ENCODE data around the gene TM4SF18. TPM values are rescaled to one million over a fixed set of nuclear protein-coding genes. Genes with fewer than 3 reads are reported as not detected.

Gene TM4SF18
- total RNA-seq, 1 experiment from 2014 or later = 9.8 TPM

- Histone ChIP-seq H3K14ac (ENCODE audit: insufficient read depth, low read length) (no peak overlapping the region), H2BK12ac (ENCODE audit: insufficient read length, low read depth, low read length) (no peak overlapping the region), H4K8ac (replicated peaks; ENCODE audit: insufficient read length, low read depth, low read length) (no peak overlapping the region), H4K5ac (ENCODE audit: insufficient read length, low read depth, low read length) (no peak overlapping the region), H3T11ph (ENCODE audit: low read length) (no peak overlapping the region), H3K56ac (ENCODE audit: insufficient read length, low read depth, low read length) (no peak overlapping the region), H3K4me1 (ENCODE audit: insufficient read depth, low read length) (no peaks in the 10 kb centered on the region), H4K20me1 (ENCODE audit: control insufficient read depth, insufficient read depth, insufficient read length) (no peaks in the 10 kb centered on the region), H3K27ac (ENCODE audit: insufficient read length, low read depth, low read length) (no peak overlapping the region), H3K79me2 (ENCODE audit: insufficient read depth, low read length) (no peaks in the 10 kb centered on the region), H4K91ac (ENCODE audit: insufficient read length, low read depth, low read length) (no peak overlapping the region), H2BK15ac (ENCODE audit: low read depth, low read length) (no peak overlapping the region), H2BK120ac (ENCODE audit: low read depth, low read length, poor library complexity, severe bottlenecking) (no peak overlapping the region), H3K23ac (ENCODE audit: insufficient read length, low read depth, low read length) (no peak overlapping the region), H3K79me1 (ENCODE audit: insufficient read depth, low read depth, low read length, poor library complexity, severe bottlenecking) (no peaks in the 10 kb centered on the region), H2AK5ac (ENCODE audit: insufficient read length, low read length) (no peak overlapping the region), H3K18ac (ENCODE audit: insufficient read length, low read depth, low read length) (no peak overlapping the region), H3K4me2 (ENCODE audit: insufficient read depth, insufficient read length, low read length) (no peak overlapping the region), H2BK20ac (ENCODE audit: low read depth, low read length, poor library complexity, severe bottlenecking) (no peak overlapping the region), H3K9me3 (ENCODE audit: control insufficient read depth, low read depth, low read length) (no peaks in the 10 kb centered on the region), H3K27me3 (ENCODE audit: insufficient read depth, low read length) (no peaks in the 10 kb centered on the region), H3K23me2 (ENCODE audit: insufficient read length, low read depth, low read length, poor library complexity, severe bottlenecking) (no peaks in the 10 kb centered on the region), H3K4ac (ENCODE audit: low read depth, low read length) (no peak overlapping the region), H2BK5ac (ENCODE audit: insufficient read length, low read length) (no peak overlapping the region), H2AFZ (ENCODE audit: low read length) (no peak overlapping the region), H3K9ac (ENCODE audit: extremely low read depth, insufficient read length, low read length) (no peak overlapping the region)
- no peaks in the 10 kb centered on the region for H3K36me3 Mint-ChIP-seq (ENCODE audit: insufficient read depth in 1 of 3, low read depth in 3 of 3)
- H3K4me3 Mint-ChIP-seq = no peak overlapping the region
- no peak for TF ChIP-seq CTCF (conservative IDR thresholded peaks at IDR 0.05)
- DNase-seq = no peak
- H3K27me3 Mint-ChIP-seq (ENCODE audit: low read depth) = no peaks in the 10 kb centered on the region
- H3K27ac Mint-ChIP-seq = no peak overlapping the region
- no CpG with 5 or more reads among the region's 1 CpG for WGBS (ENCODE audit: extremely low coverage, insufficient read length, low lambda C conversion rate)
- no peaks in the 10 kb centered on the region for H3K9me3 Mint-ChIP-seq
- H3K4me1 Mint-ChIP-seq = peaks cover 7 to 8% of the 10 kb centered on the region in 2 experiments
These were observed 20.2 kb upstream of the TM4SF18 start for GRCh38 chr3:149353581-149354184.

Measured in H9 (cell line).